ENCODE measurements around the gene MRTFA.

GRCh38 chr22:40406063-40406890, 230.2 kb downstream of the MRTFA start:
- TF ChIP-seq EZH2 (IDR thresholded peaks at IDR 0.05) = no peak
- no peak for TF ChIP-seq CTCF (IDR thresholded peaks at IDR 0.05 in 2 of 3, conservative IDR thresholded peaks at IDR 0.05 in 1 of 3; ENCODE audit: borderline replicate concordance in 1 of 3, insufficient read depth in 1 of 3, low read depth in 2 of 3, low read length in 2 of 3)
- no peak for TF ChIP-seq CEBPB (IDR thresholded peaks at IDR 0.05; ENCODE audit: low read depth)
- no peak for TF ChIP-seq JUND (IDR thresholded peaks at IDR 0.05)
- TF ChIP-seq ZBTB33 (IDR thresholded peaks at IDR 0.05; ENCODE audit: extremely low read depth, insufficient replicate concordance, low read length) = no peak
